AG09309 (cell line): ENCODE data around the gene CEP170B.
"Not testable (repeated sequence)": the region's sequence is repeated elsewhere in the genome, so short reads cannot be mapped to it uniquely, and the experiment has no call there.

Experiments used
- DNase-seq: peaks from one replicate; pipeline ENCODE4 v3.0.0-alpha.2; 2010; ENCODE audit warnings: low read depth
- H3K4me3 ChIP-seq: 2 replicates; pipeline ENCODE4 v1.5.1; 2011; ENCODE audit warnings: mild to moderate bottlenecking, low read depth, low read length, moderate library complexity; ENCODE audit not compliant: control insufficient read depth
- CTCF ChIP-seq: IDR thresholded peaks from 2 replicates; pipeline ENCODE4 v1.5.1; 2011; ENCODE audit warnings: mild to moderate bottlenecking, low read depth, low read length, inconsistent platforms; ENCODE audit not compliant: insufficient read depth, control insufficient read depth; ENCODE audit errors: missing control alignments

CEP170B gene

GRCh38 chr14:104889375-104889757 is 24.3 kb downstream of the CEP170B start:
- no peak for TF ChIP-seq CTCF
- no peak for DNase-seq
- no peak overlapping the region for H3K4me3 ChIP-seq

GRCh38 chr14:104890292-104890691 is 25.2 kb downstream of the CEP170B start:
- not testable (repeated sequence) for DNase-seq, H3K4me3 ChIP-seq

GRCh38 chr14:104891121-104891551 is 26.1 kb downstream of the CEP170B start:
- no peak for DNase-seq
- H3K4me3 ChIP-seq: no peak overlapping the region
- TF ChIP-seq CTCF: no peak

GRCh38 chr14:104891664-104892530 is 26.8 kb downstream of the CEP170B start:
- no peak for DNase-seq
- TF ChIP-seq CTCF: no peak
- no peak overlapping the region for H3K4me3 ChIP-seq

- DNase-seq: no peak
- TF ChIP-seq CTCF: no peak
- H3K4me3 ChIP-seq: no peak overlapping the region
Measured at GRCh38 chr14:104892531-104893434, 27.7 kb downstream of the CEP170B start.

- no peak for DNase-seq
- no peak for TF ChIP-seq CTCF
- H3K4me3 ChIP-seq: no peak overlapping the region
Measured at GRCh38 chr14:104893435-104894207, 28.6 kb downstream of the CEP170B start.
